Mammary epithelial cell (primary cell): ENCODE data around the gene CCN2.

Experiments used
- EZH2 ChIP-seq: IDR thresholded peaks from 2 replicates; pipeline ENCODE4 v1.6.1; 2012; ENCODE audit warnings: low read length, inconsistent platforms, borderline replicate concordance
- TF ChIP-seq, protein P1 (sequence below), 2 donors: IDR thresholded peaks in 1 of 2; conservative IDR thresholded peaks in 1 of 2; 2 replicates each; pipeline ENCODE4 v1.5.1; 2011 to 2012; ENCODE audit warnings: inconsistent platforms in 2 of 2, low read length in 2 of 2, mild to moderate bottlenecking in 2 of 2, control low read depth in 1 of 2, low read depth in 1 of 2; ENCODE audit not compliant: insufficient read depth in 1 of 2; ENCODE audit errors: extremely low read depth in 1 of 2

GRCh38 chr6:131981624-131981978, 30.4 kb upstream of the CCN2 start:
- TF ChIP-seq, protein P1, sequence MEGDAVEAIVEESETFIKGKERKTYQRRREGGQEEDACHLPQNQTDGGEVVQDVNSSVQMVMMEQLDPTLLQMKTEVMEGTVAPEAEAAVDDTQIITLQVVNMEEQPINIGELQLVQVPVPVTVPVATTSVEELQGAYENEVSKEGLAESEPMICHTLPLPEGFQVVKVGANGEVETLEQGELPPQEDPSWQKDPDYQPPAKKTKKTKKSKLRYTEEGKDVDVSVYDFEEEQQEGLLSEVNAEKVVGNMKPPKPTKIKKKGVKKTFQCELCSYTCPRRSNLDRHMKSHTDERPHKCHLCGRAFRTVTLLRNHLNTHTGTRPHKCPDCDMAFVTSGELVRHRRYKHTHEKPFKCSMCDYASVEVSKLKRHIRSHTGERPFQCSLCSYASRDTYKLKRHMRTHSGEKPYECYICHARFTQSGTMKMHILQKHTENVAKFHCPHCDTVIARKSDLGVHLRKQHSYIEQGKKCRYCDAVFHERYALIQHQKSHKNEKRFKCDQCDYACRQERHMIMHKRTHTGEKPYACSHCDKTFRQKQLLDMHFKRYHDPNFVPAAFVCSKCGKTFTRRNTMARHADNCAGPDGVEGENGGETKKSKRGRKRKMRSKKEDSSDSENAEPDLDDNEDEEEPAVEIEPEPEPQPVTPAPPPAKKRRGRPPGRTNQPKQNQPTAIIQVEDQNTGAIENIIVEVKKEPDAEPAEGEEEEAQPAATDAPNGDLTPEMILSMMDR (conservative IDR thresholded peaks at IDR 0.05 in 1 of 2, IDR thresholded peaks at IDR 0.05 in 1 of 2; ENCODE audit: extremely low read depth in 1 of 2, insufficient read depth in 1 of 2, low read depth in 1 of 2, low read length in 2 of 2) = no peak
- no peak for TF ChIP-seq EZH2
